SH-SY5Y (cell line): Measurements from ENCODE around the gene CENPX.

ENCODE experiments used
- GATA2 ChIP-seq: IDR thresholded peaks from 2 replicates; pipeline ENCODE4 v1.6.1; 2011; ENCODE audit warnings: mild to moderate bottlenecking, low read depth, low read length
- GATA3 ChIP-seq: IDR thresholded peaks from 2 replicates; pipeline ENCODE4 v1.6.1; 2011; ENCODE audit warnings: low read depth, mild to moderate bottlenecking, low read length, moderate library complexity

GRCh38 chr17:82031885-82032627, 9.4 kb upstream of the CENPX start:
- TF ChIP-seq GATA2 (no peak), GATA3 (no peak)
